Spinal cord (tissue), 10 donors: ENCODE measurements around the gene SLC6A1. TPM values are rescaled to one million over a fixed set of nuclear protein-coding genes. Genes with fewer than 3 reads are reported as not detected.
A peak's percentile ranks its signal among the peaks of the same experiment; 100 is the strongest.

Experiments used
- DNase-seq, 6 donors: peaks; one replicate each; pipeline versions ENCODE4 v3.0.0 to v3.0.0-alpha.2; 2013 to 2015; ENCODE audit warnings: low spot score in 6 of 6, low read depth in 4 of 6
- H3K27ac ChIP-seq: one replicate; pipeline ENCODE4 v1.5.1; 2013; ENCODE audit warnings: low read depth, low read length, control low read depth
- H3K27me3 ChIP-seq: one replicate; pipeline ENCODE4 v1.6.1; 2013; ENCODE audit warnings: low read length; ENCODE audit not compliant: control insufficient read depth, insufficient read depth
- H3K36me3 ChIP-seq: one replicate; pipeline ENCODE4 v1.6.1; 2013; ENCODE audit warnings: low read length; ENCODE audit not compliant: control insufficient read depth, insufficient read depth
- H3K4me1 ChIP-seq: one replicate; pipeline ENCODE4 v1.6.1; 2013; ENCODE audit warnings: low read length; ENCODE audit not compliant: control insufficient read depth, insufficient read depth
- H3K4me3 ChIP-seq: one replicate; pipeline ENCODE4 v1.5.1; 2013; ENCODE audit warnings: low read depth, low read length, control low read depth
- H3K9me3 ChIP-seq: one replicate; pipeline ENCODE4 v1.6.1; 2013; ENCODE audit warnings: low read length; ENCODE audit not compliant: control insufficient read depth, insufficient read depth
- WGBS: methylation state at CpG from one replicate; pipeline ENCODE4 v1.1.5; 2013; ENCODE audit warnings: missing lambda C conversion rate; ENCODE audit not compliant: insufficient coverage; 5-methylcytosine and 5-hydroxymethylcytosine counted together
- polyA plus RNA-seq, 2 donors: library from polyadenylated mRNA; unstranded; fragments of 120-200 nt; gene quantifications; one replicate each; pipeline ENCODE4 v1.2.1, GENCODE V29; 2013; ENCODE audit not compliant: insufficient read length in 2 of 2
- total RNA-seq, 2 donors: library from RNA; depleted of rRNA in 1 of 2; stranded (reverse); fragments of 120-200 nt in 1 of 2; fragments of >200 nt in 1 of 2; gene quantifications; one replicate each; pipeline versions ENCODE4 v1.2.3 to v1.2.4, GENCODE V29; 2013 to 2014
- donor health status: healthy.

SLC6A1 gene
- total and polyA plus RNA-seq, 4 donors = 228 to 740 (median 376) TPM

GRCh38 chr3:10988001-10988665 lies 4.4 kb upstream of the SLC6A1 start:
- Histone ChIP-seq H3K4me1 (peaks cover 28% of the 10 kb centered on the region), H3K9me3 (no peaks in the 10 kb centered on the region), H3K4me3 (no peak overlapping the region), H3K27ac (peak overlapping the region; percentile 44), H3K36me3 (no peaks in the 10 kb centered on the region), H3K27me3 (peaks cover 2% of the 10 kb centered on the region)
- 50% methylated on average over 8 of the region's 9 CpGs for WGBS
- DNase-seq = peak in 2 of 6 donors; percentile 65 to 66

GRCh38 chr3:10988991-10989484 lies 3.5 kb upstream of the SLC6A1 start:
- Histone ChIP-seq H3K4me3 (no peak overlapping the region), H3K36me3 (no peaks in the 10 kb centered on the region), H3K27ac (peak overlapping the region; percentile 44), H3K4me1 (peaks cover 31% of the 10 kb centered on the region), H3K27me3 (peaks cover 6% of the 10 kb centered on the region), H3K9me3 (no peaks in the 10 kb centered on the region)
- DNase-seq = no peak
- 82% methylated on average over 5 of the region's 7 CpGs for WGBS

- H3K27ac ChIP-seq = peak overlapping the region; percentile 91
- peaks cover 6% of the 10 kb centered on the region for H3K27me3 ChIP-seq
- DNase-seq = peak in 2 of 6 donors; percentile 62 to 66
- peak overlapping the region; percentile 86 for H3K4me3 ChIP-seq
- under 1% methylated on average over 69 of the region's 69 CpGs for WGBS
- no peaks in the 10 kb centered on the region for H3K36me3 ChIP-seq
- no peaks in the 10 kb centered on the region for H3K9me3 ChIP-seq
- peaks cover 67% of the 10 kb centered on the region for H3K4me1 ChIP-seq
These were observed 588 bp downstream of the SLC6A1 start for GRCh38 chr3:10992943-10993728.

- Histone ChIP-seq H3K36me3 (peaks cover 2% of the 10 kb centered on the region), H3K27me3 (peaks cover 6% of the 10 kb centered on the region), H3K4me1 (peaks cover 68% of the 10 kb centered on the region), H3K9me3 (no peaks in the 10 kb centered on the region), H3K27ac (peak overlapping the region; percentile 91), H3K4me3 (peak overlapping the region; percentile 86)
- no peak for DNase-seq
- WGBS = 4% methylated on average over 3 of the region's 9 CpGs
These were observed 1.1 kb downstream of the SLC6A1 start for GRCh38 chr3:10993729-10994065.

GRCh38 chr3:10994306-10994705 lies 1.8 kb downstream of the SLC6A1 start:
- H3K9me3 ChIP-seq = no peaks in the 10 kb centered on the region
- H3K27ac ChIP-seq = peak overlapping the region; percentile 91
- whole genome bisulfite sequencing = 11% methylated on average over 3 of the region's 3 CpGs
- peaks cover 70% of the 10 kb centered on the region for H3K4me1 ChIP-seq
- DNase-seq = peak in 2 of 6 donors; percentile 82 to 87
- peaks cover 6% of the 10 kb centered on the region for H3K27me3 ChIP-seq
- H3K4me3 ChIP-seq = peak overlapping the region; percentile 86
- peaks cover 2% of the 10 kb centered on the region for H3K36me3 ChIP-seq

- H3K4me1 ChIP-seq = peaks cover 86% of the 10 kb centered on the region
- WGBS = 40% methylated on average over 2 of the region's 8 CpGs
- peaks cover 6% of the 10 kb centered on the region for H3K27me3 ChIP-seq
- DNase-seq = peak in 1 of 6 donors; percentile 24
- peaks cover 2% of the 10 kb centered on the region for H3K36me3 ChIP-seq
- peak overlapping the region; percentile 91 for H3K27ac ChIP-seq
- peak overlapping the region; percentile 22 for H3K4me3 ChIP-seq
- H3K9me3 ChIP-seq = no peaks in the 10 kb centered on the region
These were observed 3.3 kb downstream of the SLC6A1 start for GRCh38 chr3:10995871-10996270.

GRCh38 chr3:10996345-10997013 lies 3.9 kb downstream of the SLC6A1 start:
- peak overlapping the region; percentile 91 for H3K27ac ChIP-seq
- H3K4me3 ChIP-seq = peak overlapping the region; percentile 22
- 13% methylated on average over 5 of the region's 5 CpGs for WGBS
- peaks cover 2% of the 10 kb centered on the region for H3K36me3 ChIP-seq
- H3K9me3 ChIP-seq = no peaks in the 10 kb centered on the region
- peaks cover 89% of the 10 kb centered on the region for H3K4me1 ChIP-seq
- peaks cover 6% of the 10 kb centered on the region for H3K27me3 ChIP-seq
- DNase-seq = peak in 2 of 6 donors; percentile 78 to 82

GRCh38 chr3:10997196-10997595 lies 4.6 kb downstream of the SLC6A1 start:
- 43% methylated on average over 3 of the region's 5 CpGs for WGBS
- peaks cover 2% of the 10 kb centered on the region for H3K36me3 ChIP-seq
- DNase-seq = peak in 1 of 6 donors; percentile 28
- peaks cover 6% of the 10 kb centered on the region for H3K27me3 ChIP-seq
- no peaks in the 10 kb centered on the region for H3K9me3 ChIP-seq
- peak overlapping the region; percentile 17 for H3K4me3 ChIP-seq
- H3K4me1 ChIP-seq = peaks cover 88% of the 10 kb centered on the region
- peak overlapping the region; percentile 91 for H3K27ac ChIP-seq

GRCh38 chr3:10998542-10998941 lies 6.0 kb downstream of the SLC6A1 start:
- Histone ChIP-seq H3K4me1 (peaks cover 91% of the 10 kb centered on the region), H3K4me3 (peak overlapping the region; percentile 17), H3K36me3 (peaks cover 2% of the 10 kb centered on the region), H3K27me3 (peaks cover 1% of the 10 kb centered on the region), H3K27ac (peak overlapping the region; percentile 91), H3K9me3 (no peaks in the 10 kb centered on the region)
- no peak for DNase-seq
